Type B pancreatic cell (in vitro differentiated cells): ENCODE results near the gene RNF217. TPM values are rescaled to one million over a fixed set of nuclear protein-coding genes. Genes with fewer than 3 reads are reported as not detected.

Experiments used
- DNase-seq: peaks from one replicate; pipeline ENCODE4 v3.0.0; 2021; ENCODE audit warnings: mixed read lengths; ENCODE audit not compliant: unreplicated experiment; ENCODE audit errors: extremely low spot score
- H3K27ac Mint-ChIP-seq: 2 replicates; pipeline ENCODE4 v1.8.0; 2021; ENCODE audit warnings: mild to moderate bottlenecking, mixed read lengths
- H3K27me3 Mint-ChIP-seq: 2 replicates; pipeline ENCODE4 v1.8.0; 2021; ENCODE audit warnings: mixed read lengths
- H3K36me3 Mint-ChIP-seq: 2 replicates; pipeline ENCODE4 v1.8.0; 2021; ENCODE audit warnings: mixed read lengths
- H3K4me1 Mint-ChIP-seq: one replicate; pipeline ENCODE4 v1.8.0; 2021; ENCODE audit warnings: mixed read lengths; ENCODE audit not compliant: unreplicated experiment
- H3K4me3 Mint-ChIP-seq: 2 replicates; pipeline ENCODE4 v1.8.0; 2021; ENCODE audit warnings: mild to moderate bottlenecking, mixed read lengths
- H3K9me3 Mint-ChIP-seq: 2 replicates; pipeline ENCODE4 v1.8.0; 2021; ENCODE audit warnings: mixed read lengths
- total RNA-seq: library from RNA; stranded (reverse); gene quantifications from 2 replicates; pipeline ENCODE4 v1.2.1, GENCODE V29; 2021; ENCODE audit warnings: low replicate concordance
- TF ChIP-seq, protein P1 (sequence below): fragments of 200-600 bp; sonication (generic); conservative IDR thresholded peaks from 2 replicates; pipeline ENCODE4 v1.5.0; 2021; ENCODE audit warnings: antibody characterized with exemption, mild to moderate bottlenecking

The RNF217 gene
- total RNA-seq, 1 donor from 2014 or later, result 22.1 TPM

DNA sequence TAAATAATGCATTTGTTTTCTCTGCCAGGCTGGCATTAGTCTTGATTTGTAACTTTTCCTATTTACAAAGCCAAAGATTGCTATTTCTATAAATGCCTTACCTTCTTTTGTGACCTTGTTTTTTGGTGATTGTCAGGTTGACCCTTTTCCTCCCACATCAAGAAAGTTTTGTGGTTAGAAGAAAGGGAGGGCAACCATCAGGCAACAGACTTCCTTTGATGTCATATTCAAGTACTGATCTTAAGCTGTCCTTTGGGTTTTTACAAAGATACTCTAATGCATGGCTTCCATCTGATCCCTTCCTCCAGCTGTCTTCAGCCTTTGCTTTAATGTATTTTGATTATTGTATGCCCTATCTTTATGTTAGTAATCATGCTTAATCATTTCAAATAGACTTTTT, 23.9 kb downstream of the RNF217 start:
- H3K4me3 Mint-ChIP-seq, result no peak overlapping the region
- H3K4me1 Mint-ChIP-seq, result peaks cover 13% of the 10 kb centered on the region
- H3K27ac Mint-ChIP-seq, result no peak overlapping the region
- peaks cover 22% of the 10 kb centered on the region for H3K36me3 Mint-ChIP-seq
- H3K27me3 Mint-ChIP-seq, result no peaks in the 10 kb centered on the region
- TF ChIP-seq, protein P1, sequence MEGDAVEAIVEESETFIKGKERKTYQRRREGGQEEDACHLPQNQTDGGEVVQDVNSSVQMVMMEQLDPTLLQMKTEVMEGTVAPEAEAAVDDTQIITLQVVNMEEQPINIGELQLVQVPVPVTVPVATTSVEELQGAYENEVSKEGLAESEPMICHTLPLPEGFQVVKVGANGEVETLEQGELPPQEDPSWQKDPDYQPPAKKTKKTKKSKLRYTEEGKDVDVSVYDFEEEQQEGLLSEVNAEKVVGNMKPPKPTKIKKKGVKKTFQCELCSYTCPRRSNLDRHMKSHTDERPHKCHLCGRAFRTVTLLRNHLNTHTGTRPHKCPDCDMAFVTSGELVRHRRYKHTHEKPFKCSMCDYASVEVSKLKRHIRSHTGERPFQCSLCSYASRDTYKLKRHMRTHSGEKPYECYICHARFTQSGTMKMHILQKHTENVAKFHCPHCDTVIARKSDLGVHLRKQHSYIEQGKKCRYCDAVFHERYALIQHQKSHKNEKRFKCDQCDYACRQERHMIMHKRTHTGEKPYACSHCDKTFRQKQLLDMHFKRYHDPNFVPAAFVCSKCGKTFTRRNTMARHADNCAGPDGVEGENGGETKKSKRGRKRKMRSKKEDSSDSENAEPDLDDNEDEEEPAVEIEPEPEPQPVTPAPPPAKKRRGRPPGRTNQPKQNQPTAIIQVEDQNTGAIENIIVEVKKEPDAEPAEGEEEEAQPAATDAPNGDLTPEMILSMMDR, result no peak
- H3K9me3 Mint-ChIP-seq, result peaks cover 10% of the 10 kb centered on the region
- no peak for DNase-seq

DNA sequence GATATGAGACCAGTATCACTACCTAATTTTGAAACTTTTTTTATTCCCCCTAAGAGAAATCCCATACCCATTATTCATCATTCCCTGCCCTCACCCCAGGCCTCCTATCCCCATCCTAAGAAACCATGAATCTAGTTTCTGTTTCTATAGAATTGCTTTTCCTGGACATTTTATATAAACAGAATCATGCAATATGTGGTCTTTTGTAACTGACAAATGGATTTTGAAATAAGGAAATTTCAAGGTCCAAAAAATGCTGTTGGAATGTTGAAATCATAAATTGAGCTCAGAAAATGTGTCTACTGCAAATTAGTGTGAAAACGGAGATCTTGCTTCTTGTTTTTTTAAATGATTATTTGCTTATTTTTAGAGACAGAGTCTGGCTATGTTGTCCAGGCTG, 25.1 kb downstream of the RNF217 start:
- Mint-ChIP-seq H3K4me1 (peaks cover 15% of the 10 kb centered on the region), H3K4me3 (no peak overlapping the region), H3K27me3 (no peaks in the 10 kb centered on the region), H3K9me3 (peaks cover 10% of the 10 kb centered on the region), H3K27ac (no peak overlapping the region), H3K36me3 (peaks cover 21% of the 10 kb centered on the region)
- DNase-seq, result no peak
- TF ChIP-seq, protein P1, result no peak

DNA sequence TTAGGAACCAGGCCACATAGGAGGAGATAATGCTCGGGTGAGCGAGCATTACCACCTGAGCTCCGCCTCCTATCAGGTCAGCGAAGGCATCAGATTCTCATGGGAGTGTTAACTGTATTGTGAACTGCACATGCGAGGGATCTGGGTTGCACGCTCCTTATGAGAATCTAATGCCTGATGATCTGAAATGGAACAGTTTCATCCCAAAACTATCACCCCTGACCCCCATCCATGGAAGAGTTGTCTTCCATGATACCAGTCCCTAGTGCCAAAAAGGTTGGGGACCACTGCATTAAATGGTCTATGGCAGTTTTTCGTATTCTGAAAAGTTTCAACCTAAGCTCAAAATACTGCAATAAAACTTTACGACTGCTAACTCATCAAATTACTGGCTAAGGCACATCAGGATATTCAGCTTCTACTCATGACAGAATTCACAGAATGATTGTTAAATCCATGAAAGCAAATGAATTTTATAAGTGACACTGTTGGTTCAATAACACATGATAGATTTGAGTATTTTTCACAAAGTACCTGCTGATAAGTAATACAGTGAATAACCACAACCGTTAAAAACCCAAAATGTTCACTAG, 25.9 kb downstream of the RNF217 start:
- TF ChIP-seq, protein P1, result no peak
- Mint-ChIP-seq H3K27me3 (no peaks in the 10 kb centered on the region), H3K36me3 (peaks cover 19% of the 10 kb centered on the region), H3K4me3 (no peak overlapping the region), H3K27ac (no peak overlapping the region), H3K9me3 (peaks cover 10% of the 10 kb centered on the region), H3K4me1 (peaks cover 15% of the 10 kb centered on the region)
- no peak for DNase-seq

DNA sequence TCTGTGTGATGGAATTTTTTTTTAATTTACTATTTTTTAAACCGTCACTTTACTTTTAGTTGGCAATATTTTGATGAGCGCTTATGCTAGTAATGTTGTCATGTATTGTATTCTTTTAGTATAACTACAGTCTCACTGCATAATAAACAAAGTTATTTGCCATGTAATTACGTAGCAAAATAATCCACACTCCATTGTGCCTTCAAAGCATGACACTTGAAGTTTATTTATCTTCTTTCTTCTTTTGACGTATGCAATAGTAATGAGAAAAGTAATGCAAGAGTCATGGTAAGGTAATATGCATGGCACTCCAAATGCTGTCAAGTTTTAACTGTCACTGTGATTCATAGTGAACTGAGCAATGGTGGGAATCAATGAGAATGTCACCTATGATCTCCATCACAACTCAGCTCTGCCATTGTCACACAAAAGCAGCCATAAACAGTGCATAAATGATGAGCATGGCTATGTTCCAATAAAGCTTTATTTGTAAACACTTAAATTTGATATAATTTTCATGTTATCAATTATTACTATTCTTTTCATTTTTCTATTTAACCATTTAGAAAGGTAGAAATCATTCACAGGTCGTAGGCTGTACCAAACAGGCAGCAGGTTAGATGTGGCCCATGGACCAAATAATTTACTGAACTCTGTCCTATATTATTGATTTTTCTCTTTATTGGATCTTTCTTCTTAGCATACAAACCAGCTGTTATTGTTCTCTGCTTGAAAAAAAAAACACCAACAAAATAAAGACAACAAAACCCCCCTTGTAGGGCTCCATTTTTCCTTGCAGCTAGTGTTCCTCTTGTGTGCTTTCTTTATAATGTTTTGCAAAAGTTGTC, 27.1 kb downstream of the RNF217 start:
- H3K36me3 Mint-ChIP-seq, result peaks cover 19% of the 10 kb centered on the region
- peaks cover 23% of the 10 kb centered on the region for H3K4me1 Mint-ChIP-seq
- H3K4me3 Mint-ChIP-seq, result no peak overlapping the region
- no peak overlapping the region for H3K27ac Mint-ChIP-seq
- TF ChIP-seq, protein P1, result no peak
- H3K9me3 Mint-ChIP-seq, result peaks cover 10% of the 10 kb centered on the region
- no peak for DNase-seq
- no peaks in the 10 kb centered on the region for H3K27me3 Mint-ChIP-seq

DNA sequence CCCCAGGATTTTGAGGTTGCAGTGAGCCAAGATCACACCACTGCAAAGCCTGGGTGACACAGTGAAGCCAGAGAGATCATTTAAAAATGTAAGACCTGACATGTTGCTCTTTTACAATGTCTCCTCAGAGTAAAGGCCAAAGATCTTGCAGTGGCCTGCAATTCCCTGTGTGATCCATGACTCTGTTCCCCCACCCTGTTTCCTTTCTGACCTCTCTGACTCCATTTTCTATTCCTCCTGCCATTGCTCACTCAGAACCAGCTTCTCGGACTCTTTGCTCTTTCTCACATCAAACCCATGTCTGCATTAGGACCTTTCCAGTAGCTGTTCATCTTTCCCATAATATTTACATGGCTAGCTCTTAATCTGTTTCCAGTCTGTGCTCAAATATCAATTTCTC, 28.8 kb downstream of the RNF217 start:
- no peak overlapping the region for H3K27ac Mint-ChIP-seq

More for the DNA sequence above, 28.8 kb downstream of the RNF217 start:
- TF ChIP-seq, protein P1, result no peak
- Mint-ChIP-seq H3K27me3 (no peaks in the 10 kb centered on the region), H3K9me3 (peaks cover 10% of the 10 kb centered on the region), H3K4me3 (no peak overlapping the region), H3K4me1 (peaks cover 20% of the 10 kb centered on the region), H3K36me3 (peaks cover 19% of the 10 kb centered on the region)
- no peak for DNase-seq
